Stomach smooth muscle (tissue), 2 donors: ENCODE measurements around the gene SLC35E3.

Experiments used
- H3K27ac ChIP-seq: one replicate; pipeline ENCODE4 v1.7.0; 2013; ENCODE audit warnings: mild to moderate bottlenecking, low read length, inconsistent platforms
- H3K27me3 ChIP-seq, 2 donors: one replicate each; pipeline ENCODE4 v1.7.0; 2013; ENCODE audit warnings: low read length in 2 of 2; ENCODE audit not compliant: insufficient read depth in 2 of 2, control insufficient read depth in 1 of 2
- H3K36me3 ChIP-seq, 2 donors: one replicate each; pipeline ENCODE4 v1.7.0; 2013; ENCODE audit warnings: low read length in 2 of 2; ENCODE audit not compliant: control insufficient read depth in 2 of 2, insufficient read depth in 2 of 2
- H3K4me1 ChIP-seq: one replicate; pipeline ENCODE4 v1.7.0; 2013; ENCODE audit warnings: low read length; ENCODE audit not compliant: control insufficient read depth, insufficient read depth
- H3K4me3 ChIP-seq, 2 donors: one replicate each; pipeline ENCODE4 v1.7.0; 2013; ENCODE audit warnings: low read length in 2 of 2
- H3K9ac ChIP-seq, 2 donors: one replicate each; pipeline ENCODE4 v1.7.0; 2013; ENCODE audit warnings: low read length in 2 of 2, mild to moderate bottlenecking in 1 of 2
- H3K9me3 ChIP-seq, 2 donors: one replicate each; pipeline ENCODE4 v1.7.0; 2013; ENCODE audit warnings: low read length in 2 of 2; ENCODE audit not compliant: control insufficient read depth in 2 of 2
- donor health status: healthy.
- donor health status: Pancreatic carcinoma.

Gene SLC35E3

GRCh38 chr12:68755536-68756243 is 9.7 kb downstream of the SLC35E3 start:
- Histone ChIP-seq H3K9ac (no peak overlapping the region), H3K36me3 (peaks cover 9 to 18% of the 10 kb centered on the region in 2 donors), H3K9me3 (no peaks in the 10 kb centered on the region), H3K4me3 (no peak overlapping the region), H3K27me3 (no peaks in the 10 kb centered on the region), H3K27ac (no peak overlapping the region), H3K4me1 (no peaks in the 10 kb centered on the region)

GRCh38 chr12:68759852-68760251 is 13.9 kb downstream of the SLC35E3 start:
- Histone ChIP-seq H3K36me3 (peaks cover 13 to 14% of the 10 kb centered on the region in 2 donors), H3K27ac (no peak overlapping the region), H3K9ac (no peak overlapping the region), H3K4me3 (no peak overlapping the region), H3K27me3 (no peaks in the 10 kb centered on the region), H3K4me1 (no peaks in the 10 kb centered on the region), H3K9me3 (no peaks in the 10 kb centered on the region)

- Histone ChIP-seq H3K4me3 (no peak overlapping the region), H3K36me3 (peaks cover 7 to 8% of the 10 kb centered on the region in 2 donors), H3K27ac (no peak overlapping the region)
Observed at GRCh38 chr12:68760806-68761441, 14.9 kb downstream of the SLC35E3 start.

GRCh38 chr12:68761442-68761812 is 15.5 kb downstream of the SLC35E3 start:
- no peak overlapping the region for H3K27ac ChIP-seq
- no peak overlapping the region for H3K4me3 ChIP-seq
- H3K27me3 ChIP-seq: no peaks in the 10 kb centered on the region
- no peaks in the 10 kb centered on the region for H3K9me3 ChIP-seq
- H3K9ac ChIP-seq: no peak overlapping the region
- H3K4me1 ChIP-seq: no peaks in the 10 kb centered on the region
- peaks cover 7 to 8% of the 10 kb centered on the region in 2 donors for H3K36me3 ChIP-seq

More at GRCh38 chr12:68760806-68761441, 14.9 kb downstream of the SLC35E3 start:
- H3K27me3 ChIP-seq: no peaks in the 10 kb centered on the region
- H3K9me3 ChIP-seq: no peaks in the 10 kb centered on the region
- H3K4me1 ChIP-seq: no peaks in the 10 kb centered on the region
- H3K9ac ChIP-seq: no peak overlapping the region

GRCh38 chr12:68761901-68762630 is 16.1 kb downstream of the SLC35E3 start:
- Histone ChIP-seq H3K36me3 (peaks cover 9 to 11% of the 10 kb centered on the region in 2 donors), H3K27ac (no peak overlapping the region), H3K9me3 (no peaks in the 10 kb centered on the region)

GRCh38 chr12:68762691-68763090 is 16.7 kb downstream of the SLC35E3 start:
- no peak overlapping the region for H3K27ac ChIP-seq
- H3K27me3 ChIP-seq: no peaks in the 10 kb centered on the region
- no peaks in the 10 kb centered on the region for H3K9me3 ChIP-seq
- no peak overlapping the region for H3K9ac ChIP-seq
- H3K36me3 ChIP-seq: peaks cover 9 to 11% of the 10 kb centered on the region in 2 donors
- H3K4me1 ChIP-seq: no peaks in the 10 kb centered on the region
- no peak overlapping the region for H3K4me3 ChIP-seq

More at GRCh38 chr12:68761901-68762630, 16.1 kb downstream of the SLC35E3 start:
- H3K4me1 ChIP-seq: no peaks in the 10 kb centered on the region
- no peak overlapping the region for H3K9ac ChIP-seq
- no peak overlapping the region for H3K4me3 ChIP-seq
- H3K27me3 ChIP-seq: no peaks in the 10 kb centered on the region

- H3K9ac ChIP-seq: no peak overlapping the region
- H3K36me3 ChIP-seq: peaks cover 9 to 11% of the 10 kb centered on the region in 2 donors
- H3K27me3 ChIP-seq: no peaks in the 10 kb centered on the region
- no peaks in the 10 kb centered on the region for H3K4me1 ChIP-seq
- H3K27ac ChIP-seq: no peak overlapping the region
- no peak overlapping the region for H3K4me3 ChIP-seq
- no peaks in the 10 kb centered on the region for H3K9me3 ChIP-seq
Observed at GRCh38 chr12:68765696-68766095, 19.7 kb downstream of the SLC35E3 start.

GRCh38 chr12:68766646-68767045 is 20.7 kb downstream of the SLC35E3 start:
- Histone ChIP-seq H3K27ac (no peak overlapping the region), H3K36me3 (peaks cover 6 to 11% of the 10 kb centered on the region in 2 donors), H3K4me3 (no peak overlapping the region), H3K9ac (no peak overlapping the region), H3K4me1 (no peaks in the 10 kb centered on the region), H3K27me3 (no peaks in the 10 kb centered on the region), H3K9me3 (no peaks in the 10 kb centered on the region)

- H3K27ac ChIP-seq: no peak overlapping the region
- H3K9ac ChIP-seq: no peak overlapping the region
- peaks cover 6 to 11% of the 10 kb centered on the region in 2 donors for H3K36me3 ChIP-seq
Observed at GRCh38 chr12:68767191-68767590, 21.2 kb downstream of the SLC35E3 start.

GRCh38 chr12:68768431-68768939 is 22.5 kb downstream of the SLC35E3 start:
- H3K27ac ChIP-seq: no peak overlapping the region
- H3K27me3 ChIP-seq: no peaks in the 10 kb centered on the region
- no peak overlapping the region for H3K4me3 ChIP-seq
- H3K9ac ChIP-seq: no peak overlapping the region
- no peaks in the 10 kb centered on the region for H3K4me1 ChIP-seq
- H3K36me3 ChIP-seq: peaks cover 3 to 8% of the 10 kb centered on the region in 2 donors
- no peaks in the 10 kb centered on the region for H3K9me3 ChIP-seq

More at GRCh38 chr12:68767191-68767590, 21.2 kb downstream of the SLC35E3 start:
- Histone ChIP-seq H3K27me3 (no peaks in the 10 kb centered on the region), H3K4me1 (no peaks in the 10 kb centered on the region), H3K4me3 (no peak overlapping the region), H3K9me3 (no peaks in the 10 kb centered on the region)
